K562 (cell line): Measurements from ENCODE around the gene LSR. TPM values are rescaled to one million over a fixed set of nuclear protein-coding genes. Genes with fewer than 3 reads are reported as not detected.

Experiments
- ATF6 ChIP-seq: sonication (generic); formaldehyde crosslinking; IDR thresholded peaks from 2 replicates; pipeline ENCODE4 v1.4.0; 2020; ENCODE audit warnings: mild to moderate bottlenecking, missing genetic modification reagents
- CBX3 ChIP-seq, 2 experiments: IDR thresholded peaks; 1 replicate in 1 of 2; 2 replicates in 1 of 2; pipeline ENCODE4 v1.6.1; 2012; ENCODE audit warnings: inconsistent platforms in 2 of 2, low read length in 2 of 2, borderline replicate concordance in 1 of 2, control low read depth in 1 of 2
- CHD7 ChIP-seq: fragments of 200-600 bp; sonication (generic); IDR thresholded peaks from one replicate; pipeline ENCODE4 v1.6.1; 2012; ENCODE audit warnings: mild to moderate bottlenecking, low read depth, low read length, inconsistent platforms
- CREBBP ChIP-seq: IDR thresholded peaks from one replicate; pipeline ENCODE4 v1.6.1; 2012; ENCODE audit warnings: low read depth, mild to moderate bottlenecking, control low read depth, inconsistent platforms, low read length
- FOXJ3 ChIP-seq: sonication (generic); formaldehyde crosslinking; IDR thresholded peaks from 2 replicates; pipeline ENCODE4 v1.4.0; 2020; ENCODE audit warnings: mild to moderate bottlenecking, missing genetic modification reagents
- LEF1 ChIP-seq: fragments of 450-650 bp; IDR thresholded peaks from 2 replicates; pipeline ENCODE4 v1.6.1; 2016; ENCODE audit warnings: mild to moderate bottlenecking
- NFIC ChIP-seq: fragments of 450-650 bp; IDR thresholded peaks from 2 replicates; pipeline ENCODE4 v1.6.1; 2017; ENCODE audit warnings: mild to moderate bottlenecking, inconsistent platforms
- NFRKB ChIP-seq: fragments of 450-650 bp; IDR thresholded peaks from 2 replicates; pipeline ENCODE4 v1.6.1; 2016; ENCODE audit warnings: low read depth
- RBFOX2 ChIP-seq: fragments of 200-400 bp; formaldehyde crosslinking; IDR thresholded peaks from 2 replicates; pipeline ENCODE4 v1.6.1; 2017; ENCODE audit warnings: low read depth, mild to moderate bottlenecking, low read length, moderate library complexity
- SRSF3 ChIP-seq: fragments of 200-400 bp; formaldehyde crosslinking; IDR thresholded peaks from 2 replicates; pipeline ENCODE4 v1.6.1; 2016; ENCODE audit warnings: mild to moderate bottlenecking, low read length, moderate library complexity; ENCODE audit not compliant: insufficient read depth
- STAG1 ChIP-seq: sonication (generic); formaldehyde crosslinking; IDR thresholded peaks from 2 replicates; pipeline ENCODE4 v1.5.0; 2020; ENCODE audit warnings: missing genetic modification reagents, borderline replicate concordance
- SUPT5H ChIP-seq: fragments of 450-650 bp; IDR thresholded peaks from 2 replicates; pipeline ENCODE4 v1.6.1; 2016
- THRB ChIP-seq: fragments of 450-650 bp; formaldehyde crosslinking; conservative IDR thresholded peaks from 2 replicates; pipeline ENCODE4 v1.4.0; 2022; ENCODE audit warnings: mild to moderate bottlenecking, missing genetic modification characterization
- ZNF830 ChIP-seq: fragments of 250-450 bp; sonication (Bioruptor Pico); IDR thresholded peaks from 2 replicates; pipeline ENCODE4 v1.5.0; 2021; ENCODE audit warnings: mild to moderate bottlenecking
- polyA plus RNA-seq, 8 experiments: library from polyadenylated mRNA; depleted of rRNA in 4 of 8; stranded (reverse) in 5 of 8; unstranded in 3 of 8; fragments of >200 nt; fragmentation: Nextera tagmentation in 2 of 8; fragmentation: Illumina TruSeq in 1 of 8; extraction: Ambion mirVana in 2 of 8; extraction: Trizol in 1 of 8; gene quantifications; 2 replicates each; pipeline versions ENCODE4 v1.2.1 to v1.2.3, GENCODE V29; 2011 to 2014; ENCODE audit warnings: inconsistent platforms in 1 of 8, missing spikeins in 1 of 8
- total RNA-seq, 7 experiments: library from RNA; depleted of rRNA in 6 of 7; stranded (reverse); fragments of >200 nt in 6 of 7; fragmentation: Illumina TruSeq in 2 of 7; extraction: Trizol in 2 of 7; gene quantifications; 2 replicates each; pipeline versions ENCODE4 v1.2.1 to v1.2.3, GENCODE V29; 2011 to 2021; ENCODE audit warnings: low replicate concordance in 1 of 7

The LSR gene
- total and polyA plus RNA-seq, 9 of the 15 experiments (the other 6 are each of a cell fraction or from before 2014, with no cell fraction given): 0.44 to 87.9 (median 28.0) TPM

- no peak for TF ChIP-seq CREBBP
- TF ChIP-seq FOXJ3 (CRISPR knock-in tag): no peak
- 0 out of 2 replicates have a peak, but pooled peaks have one; percentile 2 for TF ChIP-seq LEF1
- TF ChIP-seq CHD7: no peak
- TF ChIP-seq ZNF830 (CRISPR knock-in tag): no peak
- TF ChIP-seq STAG1 (CRISPR knock-in tag): no peak
- TF ChIP-seq CBX3 (IDR thresholded peaks at IDR 0.05; ENCODE audit: borderline replicate concordance in 1 of 2, low read length in 2 of 2): no peak
- TF ChIP-seq NFIC: peak; percentile 84
- no peak for TF ChIP-seq ATF6 (CRISPR knock-in tag)
- TF ChIP-seq SRSF3: no peak
- no peak; the same call in 1 of the 2 replicates for TF ChIP-seq NFRKB
- TF ChIP-seq RBFOX2: no peak
- TF ChIP-seq SUPT5H: no peak
- TF ChIP-seq THRB (CRISPR knock-in tag): no peak
Measured at GRCh38 chr19:35306473-35307246, 57.9 kb downstream of the LSR start (continued).
